HepG2 (cell line): ENCODE data around the gene HYAL1. TPM values are rescaled to one million over a fixed set of nuclear protein-coding genes. Genes with fewer than 3 reads are reported as not detected.

Experiments used
- ARHGAP35 ChIP-seq: sonication (generic); formaldehyde crosslinking; IDR thresholded peaks from 2 replicates; pipeline ENCODE4 v1.9.0; 2022; ENCODE audit warnings: mild to moderate bottlenecking, inconsistent platforms, moderate library complexity, missing genetic modification reagents, borderline replicate concordance
- ATF4 ChIP-seq, 2 experiments: fragments of 450-650 bp in 1 of 2; sonication (generic) in 1 of 2; formaldehyde crosslinking; IDR thresholded peaks; 2 replicates each; pipeline versions ENCODE4 v1.5.0 to v1.8.0; 2020 to 2022; ENCODE audit warnings: mild to moderate bottlenecking in 1 of 2, missing genetic modification reagents in 1 of 2
- BRF2 ChIP-seq: sonication (generic); formaldehyde crosslinking; IDR thresholded peaks from 2 replicates; pipeline ENCODE4 v1.8.1; 2022; ENCODE audit warnings: mild to moderate bottlenecking, missing genetic modification reagents
- DNMT1 ChIP-seq: sonication (generic); formaldehyde crosslinking; IDR thresholded peaks from 2 replicates; pipeline ENCODE4 v1.5.1; 2020; ENCODE audit warnings: mild to moderate bottlenecking, missing genetic modification reagents
- FOXP4 ChIP-seq: sonication (generic); formaldehyde crosslinking; IDR thresholded peaks from 2 replicates; pipeline ENCODE4 v1.4.0; 2020; ENCODE audit warnings: missing genetic modification reagents
- GRHL1 ChIP-seq: sonication (generic); formaldehyde crosslinking; conservative IDR thresholded peaks from 2 replicates; pipeline ENCODE4 v1.8.0; 2022; ENCODE audit warnings: missing genetic modification reagents
- HNRNPH1 ChIP-seq: fragments of 200-400 bp; formaldehyde crosslinking; optimal IDR thresholded peaks from 2 replicates; pipeline ENCODE3; 2017; ENCODE audit warnings: mild to moderate bottlenecking, low read depth, low read length
- KMT2A ChIP-seq: sonication (generic); formaldehyde crosslinking; IDR thresholded peaks from 2 replicates; pipeline ENCODE4 v1.4.0; 2020; ENCODE audit warnings: missing genetic modification reagents
- SMAD9 ChIP-seq: sonication (generic); formaldehyde crosslinking; IDR thresholded peaks from 2 replicates; pipeline ENCODE4 v1.5.1; 2020; ENCODE audit warnings: mild to moderate bottlenecking, missing genetic modification reagents
- ZBTB25 ChIP-seq: IDR thresholded peaks from 2 replicates; pipeline ENCODE4 v1.6.1; 2018; ENCODE audit warnings: missing genetic modification reagents
- ZFYVE20 ChIP-seq: sonication (generic); formaldehyde crosslinking; IDR thresholded peaks from 2 replicates; pipeline ENCODE4 v1.8.0; 2023; ENCODE audit warnings: low read depth, mild to moderate bottlenecking, moderate library complexity, missing genetic modification reagents, borderline replicate concordance
- ZNF446 ChIP-seq: sonication (generic); formaldehyde crosslinking; IDR thresholded peaks from 2 replicates; pipeline ENCODE4 v1.5.0; 2020; ENCODE audit warnings: mild to moderate bottlenecking, missing genetic modification reagents
- ZNF567 ChIP-seq: sonication (generic); formaldehyde crosslinking; IDR thresholded peaks from 2 replicates; pipeline ENCODE4 v1.8.1; 2023; ENCODE audit warnings: mild to moderate bottlenecking, missing genetic modification reagents, borderline replicate concordance
- ZNF574 ChIP-seq: sonication (generic); formaldehyde crosslinking; IDR thresholded peaks from 2 replicates; pipeline ENCODE4 v1.4.0; 2020; ENCODE audit warnings: missing genetic modification reagents
- ZNF784 ChIP-seq: sonication (generic); formaldehyde crosslinking; IDR thresholded peaks from 2 replicates; pipeline ENCODE4 v1.5.1; 2020; ENCODE audit warnings: missing genetic modification reagents, mild to moderate bottlenecking, borderline replicate concordance
- polyA plus RNA-seq, 8 experiments: library from polyadenylated mRNA; depleted of rRNA in 3 of 8; stranded (reverse) in 7 of 8; unstranded in 1 of 8; fragments of >200 nt; fragmentation: Illumina TruSeq in 4 of 8; extraction: Trizol in 4 of 8; gene quantifications; 2 replicates each; pipeline versions ENCODE4 v1.2.1 to v1.2.3, GENCODE V29; 2011 to 2016; ENCODE audit warnings: low read depth in 4 of 8, missing spikeins in 1 of 8, mixed read lengths in 1 of 8; ENCODE audit not compliant: insufficient read depth in 1 of 8
- total RNA-seq, 5 experiments: library from RNA; depleted of rRNA; stranded (reverse); fragments of >200 nt; fragmentation: Illumina TruSeq; extraction: Trizol; gene quantifications; 2 replicates each; pipeline ENCODE4 v1.2.3, GENCODE V29; 2016; ENCODE audit warnings: low read depth in 1 of 5

Gene HYAL1
- total and polyA plus RNA-seq, 2 of the 13 experiments (the other 11 are each of a cell fraction or from before 2014, with no cell fraction given) = 76.5 to 193 TPM

- TF ChIP-seq GRHL1 (CRISPR knock-in tag) (no peak), DNMT1 (CRISPR knock-in tag) (no peak), ZNF784 (CRISPR knock-in tag) (peak; percentile 77; the same call in 1 of the 2 replicates), SMAD9 (CRISPR knock-in tag) (no peak), BRF2 (CRISPR knock-in tag) (0 out of 2 replicates have a peak, but pooled peaks have one; percentile 3), KMT2A (CRISPR knock-in tag) (0 out of 2 replicates have a peak, but pooled peaks have one; percentile 28), ZBTB25 (CRISPR knock-in tag) (no peak), ZNF574 (CRISPR knock-in tag) (peak; percentile 53; the same call in 1 of the 2 replicates), ARHGAP35 (CRISPR knock-in tag) (no peak), FOXP4 (CRISPR knock-in tag) (peak; percentile 54), ZNF446 (CRISPR knock-in tag) (no peak), ZFYVE20 (CRISPR knock-in tag) (peak; percentile 57; the same call in 1 of the 2 replicates), ZNF567 (CRISPR knock-in tag) (0 out of 2 replicates have a peak, but pooled peaks have one; percentile 31), ATF4 (CRISPR knock-in tag; IDR thresholded peaks at IDR 0.05) (no peak), HNRNPH1 (peak; percentile 31)
Observed at GRCh38 chr3:50321336-50322114, 18.2 kb upstream of the HYAL1 start (continued).
